SK-N-SH (cell line): ENCODE measurements around the gene EVA1A.

ENCODE experiments used
- CHD2 ChIP-seq: fragments of 150-350 bp; IDR thresholded peaks from 2 replicates; pipeline ENCODE4 v1.6.1; 2018; ENCODE audit warnings: low read length; ENCODE audit not compliant: partially characterized antibody
- EZH2phosphoT487 ChIP-seq: fragments of 200-600 bp; sonication (generic); IDR thresholded peaks from 2 replicates; pipeline ENCODE4 v1.6.1; 2017; ENCODE audit warnings: low read depth, mixed run types, mild to moderate bottlenecking, antibody characterized with exemption, moderate library complexity, borderline replicate concordance
- GATA2 ChIP-seq: sonication (generic); formaldehyde crosslinking; IDR thresholded peaks from 2 replicates; pipeline ENCODE4 v1.5.0; 2020; ENCODE audit warnings: mild to moderate bottlenecking, missing genetic modification reagents
- POLR2AphosphoS5 ChIP-seq: IDR thresholded peaks from 2 replicates; pipeline ENCODE4 v1.6.1; 2012; ENCODE audit warnings: low read depth, low read length
- RAD21 ChIP-seq: IDR thresholded peaks from 2 replicates; pipeline ENCODE4 v1.6.1; 2012; ENCODE audit warnings: mild to moderate bottlenecking, low read length
- SMC3 ChIP-seq: IDR thresholded peaks from 2 replicates; pipeline ENCODE4 v1.6.1; 2012; ENCODE audit warnings: low read depth, low read length, improper control_type of control experiment
- YY1 ChIP-seq: IDR thresholded peaks from 2 replicates; pipeline ENCODE4 v1.4.0; 2012; ENCODE audit warnings: low read depth, mild to moderate bottlenecking
- TF ChIP-seq, protein P1 (sequence below): fragments of 200-600 bp; sonication (generic); IDR thresholded peaks from 2 replicates; pipeline ENCODE4 v1.6.1; 2017; ENCODE audit warnings: antibody characterized with exemption, mild to moderate bottlenecking, moderate library complexity

DNA sequence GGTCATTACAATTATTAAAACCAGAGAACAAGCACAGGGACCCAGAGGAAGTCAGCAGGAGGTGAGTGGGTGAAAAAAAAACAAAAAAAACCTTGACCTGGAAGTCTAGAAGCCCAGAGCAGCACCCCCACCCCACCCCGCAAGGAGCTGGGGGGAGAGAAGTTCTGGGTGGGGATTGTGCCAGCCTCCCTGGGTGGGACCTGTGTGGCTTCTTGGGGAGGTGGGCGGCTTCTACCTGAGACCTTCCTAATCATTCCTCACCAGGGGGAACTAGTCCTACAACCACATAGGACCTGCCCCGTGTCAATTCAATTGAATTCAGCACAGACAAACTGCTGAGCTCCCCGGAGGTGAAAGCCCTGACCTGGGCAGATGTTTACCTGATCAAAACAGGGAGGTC is 17.3 kb downstream of the EVA1A start:
- TF ChIP-seq RAD21 (no peak), GATA2 (CRISPR knock-in tag) (no peak), POLR2AphosphoS5 (no peak), EZH2phosphoT487 (no peak), SMC3 (no peak), YY1 (no peak), CHD2 (no peak)
- TF ChIP-seq, protein P1, sequence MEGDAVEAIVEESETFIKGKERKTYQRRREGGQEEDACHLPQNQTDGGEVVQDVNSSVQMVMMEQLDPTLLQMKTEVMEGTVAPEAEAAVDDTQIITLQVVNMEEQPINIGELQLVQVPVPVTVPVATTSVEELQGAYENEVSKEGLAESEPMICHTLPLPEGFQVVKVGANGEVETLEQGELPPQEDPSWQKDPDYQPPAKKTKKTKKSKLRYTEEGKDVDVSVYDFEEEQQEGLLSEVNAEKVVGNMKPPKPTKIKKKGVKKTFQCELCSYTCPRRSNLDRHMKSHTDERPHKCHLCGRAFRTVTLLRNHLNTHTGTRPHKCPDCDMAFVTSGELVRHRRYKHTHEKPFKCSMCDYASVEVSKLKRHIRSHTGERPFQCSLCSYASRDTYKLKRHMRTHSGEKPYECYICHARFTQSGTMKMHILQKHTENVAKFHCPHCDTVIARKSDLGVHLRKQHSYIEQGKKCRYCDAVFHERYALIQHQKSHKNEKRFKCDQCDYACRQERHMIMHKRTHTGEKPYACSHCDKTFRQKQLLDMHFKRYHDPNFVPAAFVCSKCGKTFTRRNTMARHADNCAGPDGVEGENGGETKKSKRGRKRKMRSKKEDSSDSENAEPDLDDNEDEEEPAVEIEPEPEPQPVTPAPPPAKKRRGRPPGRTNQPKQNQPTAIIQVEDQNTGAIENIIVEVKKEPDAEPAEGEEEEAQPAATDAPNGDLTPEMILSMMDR = no peak
